NCI-H2081 (cell line): ENCODE measurements around the gene GABBR2.

Source experiments
- DNase-seq, 2 experiments: peaks; one replicate each; lab custom pipeline; 2025; lab: John Stamatoyannopoulos, UW

Gene GABBR2

GRCh38 chr9:98402019-98402840 lies 306.5 kb downstream of the GABBR2 start:
- no peak for DNase-seq

- DNase-seq = no peak
These were observed 307.4 kb downstream of the GABBR2 start for GRCh38 chr9:98401140-98402018.

GRCh38 chr9:98399950-98400683 lies 308.6 kb downstream of the GABBR2 start:
- no peak for DNase-seq

- DNase-seq = no peak
These were observed 312.1 kb downstream of the GABBR2 start for GRCh38 chr9:98396656-98397055.

GRCh38 chr9:98396236-98396635 lies 312.5 kb downstream of the GABBR2 start:
- no peak for DNase-seq

- no peak for DNase-seq
These were observed 316.9 kb downstream of the GABBR2 start for GRCh38 chr9:98391867-98392266.

- no peak for DNase-seq
These were observed 317.3 kb downstream of the GABBR2 start for GRCh38 chr9:98391406-98391805.

GRCh38 chr9:98385751-98386150 lies 323.0 kb downstream of the GABBR2 start:
- DNase-seq = no peak

- no peak for DNase-seq
These were observed 325.0 kb downstream of the GABBR2 start for GRCh38 chr9:98383758-98384157.

- DNase-seq = no peak
These were observed 327.2 kb downstream of the GABBR2 start for GRCh38 chr9:98381311-98382103.

- no peak for DNase-seq
These were observed 328.6 kb downstream of the GABBR2 start for GRCh38 chr9:98380065-98380681.

- DNase-seq = no peak
These were observed 329.2 kb downstream of the GABBR2 start for GRCh38 chr9:98379572-98379971.

GRCh38 chr9:98378794-98379193 lies 329.9 kb downstream of the GABBR2 start:
- DNase-seq = no peak

GRCh38 chr9:98378206-98378780 lies 330.4 kb downstream of the GABBR2 start:
- DNase-seq = no peak

GRCh38 chr9:98375138-98375726 lies 333.5 kb downstream of the GABBR2 start:
- no peak for DNase-seq

- no peak for DNase-seq
These were observed 334.2 kb downstream of the GABBR2 start for GRCh38 chr9:98374385-98375051.

- DNase-seq = no peak
These were observed 335.1 kb downstream of the GABBR2 start for GRCh38 chr9:98373609-98374008.

GRCh38 chr9:98372077-98372836 lies 336.5 kb downstream of the GABBR2 start:
- no peak for DNase-seq

- DNase-seq = no peak
These were observed 337.8 kb downstream of the GABBR2 start for GRCh38 chr9:98370976-98371315.
